K562 (cell line): ENCODE data around the gene SFI1. TPM values are rescaled to one million over a fixed set of nuclear protein-coding genes. Genes with fewer than 3 reads are reported as not detected.
A peak's percentile ranks its signal among the peaks of the same experiment; 100 is the strongest.

Source experiments
- ATAC-seq: fragments of 200-7000 bp; cut with Tn5 transposase; 3 replicates; pipeline ENCODE4 v1.9.1; 2020; ENCODE audit warnings: moderate library complexity
- BruUV-seq: library from RNA; stranded (reverse); fragments of 400-500 nt; replicated peaks from 2 replicates; lab custom pipeline; 2021; lab: Mats Ljungman, UMichigan
- CTCF ChIA-PET: fragments of 300-600 bp; formaldehyde crosslinking; extraction: SDS; loops from one replicate; lab custom pipeline; 2021; ENCODE audit warnings: low intra/inter-chr PET ratio; lab: Yijun Ruan, JAX
- POLR2A ChIA-PET: fragments of 300-600, 350-650 bp; sonication (Branson Sonifier 250); formaldehyde crosslinking; extraction: SDS; loops from one replicate; lab custom pipeline; 2021; ENCODE audit warnings: antibody characterized with exemption, inconsistent platforms; lab: Yijun Ruan, JAX
- DNase-seq, 4 experiments: peaks; one replicate each; pipeline versions ENCODE4 v3.0.0 to v3.0.0-alpha.2; 2011 to 2018; ENCODE audit warnings: low spot score in 3 of 4, mixed read lengths in 3 of 4; ENCODE audit errors: extremely low read depth in 1 of 4
- FAIRE-seq: peaks from 2 replicates; lab custom pipeline; 2011; peaks lifted over from hg19 to GRCh38; lab: Jason Lieb, UNC
- H2AFZ ChIP-seq: 2 replicates; pipeline ENCODE4 v1.6.0; 2011; ENCODE audit warnings: low read depth, low read length, control low read depth, inconsistent platforms
- H3K27ac ChIP-seq: fragments of 200-600 bp; 3 replicates; pipeline ENCODE4 v1.8.0; 2011; ENCODE audit warnings: low read depth, mild to moderate bottlenecking, control low read depth, inconsistent platforms, low read length, moderate library complexity, mixed read lengths; ENCODE audit errors: extremely low read depth
- H3K27me3 ChIP-seq, 2 experiments: fragments of 300-600 bp in 1 of 2; 2 replicates in 1 of 2; 3 replicates in 1 of 2; pipeline versions ENCODE4 v1.6.0 to v1.8.0; 2011; ENCODE audit warnings: inconsistent platforms in 2 of 2, low read length in 2 of 2, mild to moderate bottlenecking in 1 of 2, mixed read lengths in 1 of 2, moderate library complexity in 1 of 2; ENCODE audit not compliant: control insufficient read depth in 2 of 2, insufficient read depth in 2 of 2
- H3K36me3 ChIP-seq: fragments of 300-600 bp; 3 replicates; pipeline ENCODE4 v1.8.0; 2011; ENCODE audit warnings: mild to moderate bottlenecking, low read length, inconsistent platforms; ENCODE audit not compliant: control insufficient read depth, insufficient read depth
- H3K4me1 ChIP-seq, 2 experiments: fragments of 200-600 bp in 1 of 2; replicated peaks in 1 of 2; 2 replicates in 1 of 2; 3 replicates in 1 of 2; pipeline versions ENCODE4 v1.5.1 to v1.8.0; 2011; ENCODE audit warnings: inconsistent platforms in 2 of 2, low read length in 2 of 2, mild to moderate bottlenecking in 1 of 2, mixed read lengths in 1 of 2, moderate library complexity in 1 of 2; ENCODE audit not compliant: control insufficient read depth in 2 of 2, insufficient read depth in 2 of 2
- H3K4me2 ChIP-seq: 2 replicates; pipeline ENCODE4 v1.6.1; 2011; ENCODE audit warnings: low read length, control low read depth, inconsistent platforms, mixed read lengths; ENCODE audit not compliant: insufficient read depth
- H3K4me3 ChIP-seq: fragments of 200-600 bp; sonication (generic), shearing (Covaris generic); 2 replicates; pipeline ENCODE4 v1.5.1; 2016; ENCODE audit warnings: control low read depth, inconsistent platforms
- H3K79me2 ChIP-seq: fragments of 200-600 bp; 3 replicates; pipeline ENCODE4 v1.8.0; 2011; ENCODE audit warnings: low read length, inconsistent platforms; ENCODE audit not compliant: control insufficient read depth, insufficient read depth
- H3K9ac ChIP-seq, 2 experiments: 2 replicates each; pipeline versions ENCODE4 v1.6.0 to v1.6.1; 2011; ENCODE audit warnings: low read depth in 2 of 2, low read length in 2 of 2, control low read depth in 1 of 2, inconsistent platforms in 1 of 2, mild to moderate bottlenecking in 1 of 2, mixed read lengths in 1 of 2; ENCODE audit not compliant: insufficient read depth in 1 of 2
- H3K9me1 ChIP-seq: one replicate; pipeline ENCODE4 v1.6.0; 2011; ENCODE audit warnings: inconsistent platforms, mild to moderate bottlenecking, low read length, moderate library complexity; ENCODE audit not compliant: control insufficient read depth, insufficient read depth
- H3K9me3 ChIP-seq: replicated peaks from 2 replicates; pipeline ENCODE4 v1.5.1; 2011; ENCODE audit warnings: low read depth, low read length, inconsistent platforms; ENCODE audit not compliant: control insufficient read depth, insufficient read depth
- H4K20me1 ChIP-seq: replicated peaks from 2 replicates; pipeline ENCODE4 v1.6.1; 2011; ENCODE audit warnings: low read length, inconsistent platforms, mixed read lengths; ENCODE audit not compliant: control insufficient read depth, insufficient read depth
- EP400 ChIP-seq: fragments of 450-650 bp; IDR thresholded peaks from 2 replicates; pipeline ENCODE4 v1.6.1; 2017; ENCODE audit warnings: antibody characterized with exemption, mild to moderate bottlenecking, moderate library complexity
- GATA2 ChIP-seq: sonication (generic); formaldehyde crosslinking; IDR thresholded peaks from 2 replicates; pipeline ENCODE4 v1.4.0; 2020; ENCODE audit warnings: mild to moderate bottlenecking, missing genetic modification reagents
- HDAC1 ChIP-seq, 2 experiments: fragments of 450-650 bp; IDR thresholded peaks; 2 replicates each; pipeline ENCODE4 v1.6.1; 2016 to 2017; ENCODE audit warnings: inconsistent platforms in 1 of 2, mild to moderate bottlenecking in 1 of 2, moderate library complexity in 1 of 2
- HNRNPL ChIP-seq: fragments of 200-400 bp; formaldehyde crosslinking; IDR thresholded peaks from 2 replicates; pipeline ENCODE4 v1.6.1; 2017; ENCODE audit warnings: low read depth, mild to moderate bottlenecking, low read length
- PHF20 ChIP-seq: fragments of 450-650 bp; IDR thresholded peaks from 2 replicates; pipeline ENCODE4 v1.6.1; 2018; ENCODE audit not compliant: partially characterized antibody
- PKNOX1 ChIP-seq: fragments of 450-650 bp; IDR thresholded peaks from 2 replicates; pipeline ENCODE4 v1.6.1; 2016
- SIN3A ChIP-seq, 2 experiments: fragments of 150-350 bp in 1 of 2; IDR thresholded peaks; 2 replicates each; pipeline ENCODE4 v1.6.1; 2011 to 2016; ENCODE audit warnings: borderline replicate concordance in 2 of 2, low read depth in 2 of 2, low read length in 2 of 2, mild to moderate bottlenecking in 2 of 2, moderate library complexity in 2 of 2; ENCODE audit not compliant: control insufficient read depth in 1 of 2
- ZBTB7A ChIP-seq: IDR thresholded peaks from 2 replicates; pipeline ENCODE4 v1.6.1; 2011; ENCODE audit warnings: low read depth, mild to moderate bottlenecking, low read length, moderate library complexity, borderline replicate concordance; ENCODE audit not compliant: control insufficient read depth
- ZFX ChIP-seq: sonication (generic); formaldehyde crosslinking; IDR thresholded peaks from 2 replicates; pipeline ENCODE4 v1.8.0; 2022; ENCODE audit warnings: mild to moderate bottlenecking, missing genetic modification reagents, moderate library complexity
- ZNF407 ChIP-seq: fragments of 450-650 bp; IDR thresholded peaks from 2 replicates; pipeline ENCODE4 v1.6.1; 2016; ENCODE audit warnings: low read depth
- ZNF583 ChIP-seq: fragments of 250-450 bp; sonication (Bioruptor Pico); IDR thresholded peaks from 2 replicates; pipeline ENCODE4 v1.4.0; 2020
- ZNF584 ChIP-seq: fragments of 200-800 bp; sonication (Bioruptor generic); IDR thresholded peaks from 2 replicates; pipeline ENCODE4 v1.6.1; 2016; ENCODE audit warnings: low read depth, mild to moderate bottlenecking, missing genetic modification characterization, missing compliant biosample characterization
- WGBS: fragments of 100-300 bp; shearing (Covaris generic); methylation state at CpG from one replicate; pipeline ENCODE4 v1.1.6; 2016; ENCODE audit warnings: low coverage, mixed read lengths; ENCODE audit not compliant: insufficient coverage; ENCODE audit errors: missing lambda C conversion rate; 5-methylcytosine and 5-hydroxymethylcytosine counted together
- in situ Hi-C: fragments of 300-500 bp; cut with MboI; formaldehyde crosslinking; loops from 4 replicates; pipeline ENCODE4 v1.15.0; 2018; ENCODE audit warnings: inconsistent platforms, mixed read lengths
- intact Hi-C: fragments of 100-400 bp; cut with micrococcal nuclease; formaldehyde crosslinking; loops from 2 replicates; pipeline ENCODE4 v1.14.2; 2022
- polyA plus RNA-seq, 8 experiments: library from polyadenylated mRNA; depleted of rRNA in 4 of 8; stranded (reverse) in 5 of 8; unstranded in 3 of 8; fragments of >200 nt; fragmentation: Nextera tagmentation in 2 of 8; fragmentation: Illumina TruSeq in 1 of 8; extraction: Ambion mirVana in 2 of 8; extraction: Trizol in 1 of 8; gene quantifications; 2 replicates each; pipeline versions ENCODE4 v1.2.1 to v1.2.3, GENCODE V29; 2011 to 2014; ENCODE audit warnings: inconsistent platforms in 1 of 8, missing spikeins in 1 of 8
- total RNA-seq, 7 experiments: library from RNA; depleted of rRNA in 6 of 7; stranded (reverse); fragments of >200 nt in 6 of 7; fragmentation: Illumina TruSeq in 2 of 7; extraction: Trizol in 2 of 7; gene quantifications; 2 replicates each; pipeline versions ENCODE4 v1.2.1 to v1.2.3, GENCODE V29; 2011 to 2021; ENCODE audit warnings: low replicate concordance in 1 of 7

SFI1 gene
- total and polyA plus RNA-seq, 9 of the 15 experiments (the other 6 are each of a cell fraction or from before 2014, with no cell fraction given): 3.0 to 25.6 (median 14.1) TPM

- FAIRE-seq (no peak), ATAC-seq (peak; percentile 52), DNase-seq (peak in 3 of 4 experiments; percentile 27 to 43 (median 30))
- peaks cover 13 to 21% of the 10 kb centered on the region in 2 experiments; a peak in 4 of 5 replicates for H3K4me1 ChIP-seq
- intact Hi-C loops (no loop called here), in situ Hi-C loops (no loop called here)
- 2% methylated on average over 7 of the region's 61 CpGs for WGBS
- H3K9ac ChIP-seq: peak overlapping the region; percentile 97 to 98
- CTCF ChIA-PET: no interaction called here
- H3K9me1 ChIP-seq: no peaks in the 10 kb centered on the region
- H3K36me3 ChIP-seq: peaks cover 39% of the 10 kb centered on the region
- POLR2A ChIA-PET: interaction anchor here (0.7 kb wide), 1 partner anchor 32 kb away, joined by 3 read pairs; no protein-coding TSS in a partner anchor
- no peaks in the 10 kb centered on the region for H3K9me3 ChIP-seq
- peak overlapping the region; percentile 72 for H2AFZ ChIP-seq
- no peaks in the 10 kb centered on the region for H4K20me1 ChIP-seq
- peaks cover 58% of the 10 kb centered on the region for H3K79me2 ChIP-seq
- no TSS peak for BruUV-seq
- H3K27me3 ChIP-seq: no peaks in the 10 kb centered on the region
- H3K27ac ChIP-seq: peak overlapping the region; percentile 95
- peak overlapping the region; percentile 95 for H3K4me2 ChIP-seq
- H3K4me3 ChIP-seq: peak overlapping the region; percentile 73
- peak; percentile 43; the same call in 1 of the 2 replicates for TF ChIP-seq PKNOX1
- no peak for TF ChIP-seq EP400
- TF ChIP-seq ZBTB7A: peak; percentile 48; the same call in 1 of the 2 replicates
- TF ChIP-seq HDAC1 (IDR thresholded peaks at IDR 0.05): no peak
- TF ChIP-seq ZNF583 (CRISPR knock-in tag): no peak
- TF ChIP-seq GATA2: peak; percentile 30; the same call in 1 of the 2 replicates
- TF ChIP-seq ZNF584 (CRISPR knock-in tag): 0 out of 2 replicates have a peak, but pooled peaks have one; percentile 7
- TF ChIP-seq HNRNPL: no peak
- peak; percentile 46 for TF ChIP-seq ZFX (CRISPR knock-in tag)
- 0 out of 4 replicates have a peak, but pooled peaks of 1 of the 2 experiments have one; percentile 12 for TF ChIP-seq SIN3A (IDR thresholded peaks at IDR 0.05; ENCODE audit: borderline replicate concordance in 2 of 2, control insufficient read depth in 1 of 2, low read depth in 2 of 2, low read length in 2 of 2)
- peak; percentile 56; the same call in 1 of the 2 replicates for TF ChIP-seq ZNF407
- TF ChIP-seq PHF20: no peak
These were observed 7.2 kb upstream of the SFI1 start for GRCh38 chr22:31488988-31489617.
